Measurements from ENCODE around the gene SFXN3.

Gene SFXN3

GRCh38 chr10:101072923-101073322 is 41.9 kb downstream of the SFXN3 start:
- DNase-seq (ENCODE audit: low read depth, low spot score), result no peak

GRCh38 chr10:101073631-101074030 is 42.6 kb downstream of the SFXN3 start:
- no peak for DNase-seq (ENCODE audit: low read depth, low spot score)

- DNase-seq (ENCODE audit: low read depth, low spot score), result no peak
Observed at GRCh38 chr10:101075775-101076174, 44.7 kb downstream of the SFXN3 start.

- no peak for DNase-seq (ENCODE audit: low read depth, low spot score)
Observed at GRCh38 chr10:101076630-101077029, 45.6 kb downstream of the SFXN3 start.

- no peak for DNase-seq (ENCODE audit: low read depth, low spot score)
Observed at GRCh38 chr10:101079874-101080273, 48.8 kb downstream of the SFXN3 start.

- no peak for DNase-seq (ENCODE audit: low read depth, low spot score)
Observed at GRCh38 chr10:101080933-101081931, 50.2 kb downstream of the SFXN3 start.

GRCh38 chr10:101085846-101086245 is 54.8 kb downstream of the SFXN3 start:
- DNase-seq (ENCODE audit: low read depth, low spot score), result no peak

GRCh38 chr10:101087376-101087775 is 56.3 kb downstream of the SFXN3 start:
- DNase-seq (ENCODE audit: low read depth, low spot score), result no peak

- no peak for DNase-seq (ENCODE audit: low read depth, low spot score)
Observed at GRCh38 chr10:101087965-101088364, 56.9 kb downstream of the SFXN3 start.

- DNase-seq (ENCODE audit: low read depth, low spot score), result no peak
Observed at GRCh38 chr10:101089520-101090299, 58.7 kb downstream of the SFXN3 start.

- DNase-seq (ENCODE audit: low read depth, low spot score), result no peak
Observed at GRCh38 chr10:101090597-101090996, 59.6 kb downstream of the SFXN3 start.

All from activated CD4-positive, CD25-positive, alpha-beta regulatory T cell treated with anti-CD3 and anti-CD28 coated beads, Interleukin-2, amount 50 U/mL, for 16 hours (primary cell).